Measurements from ENCODE around the gene AMH. TPM values are rescaled to one million over a fixed set of nuclear protein-coding genes. Genes with fewer than 3 reads are reported as not detected.

AMH gene
- polyA plus RNA-seq, 1 donor (not counting 4 experiments of a cell fraction or from before 2014, with no cell fraction given), result 0.07 TPM

GRCh38 chr19:2221918-2222317, 27.2 kb upstream of the AMH start:
- H3K27ac ChIP-seq (ENCODE audit: control insufficient read depth, insufficient read depth, low read length), result no peak overlapping the region
- peaks cover 20 to 29% of the 10 kb centered on the region in 2 experiments for H3K36me3 ChIP-seq (ENCODE audit: control insufficient read depth in 2 of 2, extremely low read depth in 1 of 2, insufficient read depth in 2 of 2, low read length in 2 of 2)
- no peak overlapping the region for H3K4me2 ChIP-seq (ENCODE audit: control insufficient read depth, extremely low read depth, insufficient read depth, low read depth, low read length)
- TF ChIP-seq CTCF (optimal IDR thresholded peaks at IDR 0.05 in 1 of 3, IDR thresholded peaks at IDR 0.05 in 1 of 3, conservative IDR thresholded peaks at IDR 0.05 in 1 of 3; ENCODE audit: extremely low read depth in 1 of 3, insufficient read depth in 2 of 3, low read length in 3 of 3), result peak in 1 of 3 experiments; percentile 14
- TF ChIP-seq EZH2 (IDR thresholded peaks at IDR 0.05; ENCODE audit: low read length), result no peak
- H3K9me3 ChIP-seq (ENCODE audit: control insufficient read depth, low read depth, low read length), result no peaks in the 10 kb centered on the region
- peaks cover 4% of the 10 kb centered on the region for H4K20me1 ChIP-seq (ENCODE audit: control insufficient read depth, extremely low read depth, insufficient read depth, low read length)
- no peaks in the 10 kb centered on the region for H3K9me1 ChIP-seq (ENCODE audit: control insufficient read depth, extremely low read depth, insufficient read depth, low read length)
- FAIRE-seq, result no peak
- H3K4me3 ChIP-seq (ENCODE audit: control insufficient read depth in 2 of 3, extremely low read depth in 1 of 3, insufficient read depth in 2 of 3, low read depth in 1 of 3, low read length in 3 of 3), result no peak overlapping the region
- dilution Hi-C loops (cut with MboI; ENCODE audit: extremely low pct_ligation_motif_present, low sequenced_read_pairs), result no loop called here
- DNase-seq (ENCODE audit: low read depth, low spot score), result no peak
- H3K4me1 ChIP-seq (ENCODE audit: control insufficient read depth, extremely low read depth, insufficient read depth, low read length), result no peaks in the 10 kb centered on the region
- H2AFZ ChIP-seq (ENCODE audit: control insufficient read depth, low read length), result no peak overlapping the region
- H3K9ac ChIP-seq (ENCODE audit: control insufficient read depth, extremely low read depth, insufficient read depth, low read length), result no peak overlapping the region
- H3K27me3 ChIP-seq (ENCODE audit: control insufficient read depth, extremely low read depth, insufficient read depth, low read length), result no peaks in the 10 kb centered on the region
- no peaks in the 10 kb centered on the region for H3K79me2 ChIP-seq (ENCODE audit: control insufficient read depth, insufficient read depth, low read length)

- TF ChIP-seq CTCF (optimal IDR thresholded peaks at IDR 0.05 in 1 of 3, IDR thresholded peaks at IDR 0.05 in 1 of 3, conservative IDR thresholded peaks at IDR 0.05 in 1 of 3; ENCODE audit: extremely low read depth in 1 of 3, insufficient read depth in 2 of 3, low read length in 3 of 3) (no peak), EZH2 (IDR thresholded peaks at IDR 0.05; ENCODE audit: low read length) (no peak)
- Histone ChIP-seq H3K27me3 (ENCODE audit: control insufficient read depth, extremely low read depth, insufficient read depth, low read length) (no peaks in the 10 kb centered on the region), H3K4me3 (ENCODE audit: control insufficient read depth in 2 of 3, extremely low read depth in 1 of 3, insufficient read depth in 2 of 3, low read depth in 1 of 3, low read length in 3 of 3) (no peak overlapping the region), H3K9ac (ENCODE audit: control insufficient read depth, extremely low read depth, insufficient read depth, low read length) (no peak overlapping the region), H3K36me3 (ENCODE audit: control insufficient read depth in 2 of 2, extremely low read depth in 1 of 2, insufficient read depth in 2 of 2, low read length in 2 of 2) (peaks cover 20 to 26% of the 10 kb centered on the region in 2 experiments), H3K4me2 (ENCODE audit: control insufficient read depth, extremely low read depth, insufficient read depth, low read depth, low read length) (no peak overlapping the region), H3K9me1 (ENCODE audit: control insufficient read depth, extremely low read depth, insufficient read depth, low read length) (no peaks in the 10 kb centered on the region), H3K79me2 (ENCODE audit: control insufficient read depth, insufficient read depth, low read length) (no peaks in the 10 kb centered on the region), H3K9me3 (ENCODE audit: control insufficient read depth, low read depth, low read length) (no peaks in the 10 kb centered on the region), H3K4me1 (ENCODE audit: control insufficient read depth, extremely low read depth, insufficient read depth, low read length) (no peaks in the 10 kb centered on the region), H4K20me1 (ENCODE audit: control insufficient read depth, extremely low read depth, insufficient read depth, low read length) (peaks cover 4% of the 10 kb centered on the region), H3K27ac (ENCODE audit: control insufficient read depth, insufficient read depth, low read length) (no peak overlapping the region), H2AFZ (ENCODE audit: control insufficient read depth, low read length) (no peak overlapping the region)
- dilution Hi-C loops (cut with MboI; ENCODE audit: extremely low pct_ligation_motif_present, low sequenced_read_pairs), result no loop called here
- DNase-seq (ENCODE audit: low read depth, low spot score) (no peak), FAIRE-seq (no peak)
Measured at GRCh38 chr19:2223391-2223790, 25.7 kb upstream of the AMH start.

Data from keratinocyte (primary cell).